Measurements from ENCODE around the gene SYNDIG1. TPM values are rescaled to one million over a fixed set of nuclear protein-coding genes. Genes with fewer than 3 reads are reported as not detected.

Gene SYNDIG1
- total RNA-seq, 1 experiment from 2014 or later: 5.4 TPM

DNA sequence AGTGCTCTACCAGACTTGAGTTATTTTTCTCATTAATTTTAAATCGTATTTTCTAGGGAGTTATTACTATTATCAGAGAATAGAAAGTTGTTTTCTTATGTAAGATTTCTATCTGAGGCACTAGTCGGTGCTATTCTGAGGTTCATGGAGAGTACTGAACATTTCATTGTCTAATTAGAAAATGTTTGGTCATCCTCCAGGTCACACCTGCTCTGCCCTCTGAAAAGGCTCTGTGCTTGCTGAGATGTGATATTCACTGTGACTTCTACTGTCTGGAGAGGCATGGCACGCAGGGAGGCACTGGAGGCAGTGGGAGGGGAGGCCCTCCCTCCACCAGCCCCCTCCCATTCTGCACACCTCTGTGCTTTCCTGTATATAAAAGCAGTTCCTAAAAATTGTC lies 3.0 kb downstream of the SYNDIG1 start:
- H4K8ac ChIP-seq (replicated peaks; ENCODE audit: insufficient read length, low read depth, low read length): no peak overlapping the region
- Mint-ChIP-seq H3K9me3 (no peaks in the 10 kb centered on the region; a peak in 3 of 5 replicates), H3K27ac (no peak overlapping the region), H3K4me1 (peaks cover 50 to 54% of the 10 kb centered on the region in 2 experiments), H3K36me3 (ENCODE audit: insufficient read depth in 1 of 3, low read depth in 3 of 3) (no peaks in the 10 kb centered on the region), H3K27me3 (ENCODE audit: low read depth) (peaks cover 71% of the 10 kb centered on the region), H3K4me3 (no peak overlapping the region)
- no peak overlapping the region for H4K91ac ChIP-seq (ENCODE audit: insufficient read length, low read depth, low read length)
- H3K4me1 ChIP-seq (ENCODE audit: insufficient read depth, low read length): peaks cover 8% of the 10 kb centered on the region; the same call in 1 of the 2 replicates
- no peak overlapping the region for H2AFZ ChIP-seq (ENCODE audit: low read length)
- H2BK12ac ChIP-seq (ENCODE audit: insufficient read length, low read depth, low read length): no peak overlapping the region
- H3K14ac ChIP-seq (ENCODE audit: insufficient read depth, low read length): no peak overlapping the region
- H2BK120ac ChIP-seq (ENCODE audit: low read depth, low read length, poor library complexity, severe bottlenecking): no peak overlapping the region
- no peak overlapping the region for H2AK5ac ChIP-seq (ENCODE audit: insufficient read length, low read length)
- H3K79me2 ChIP-seq (ENCODE audit: insufficient read depth, low read length): no peaks in the 10 kb centered on the region; the same call in 1 of the 2 replicates
- no peak overlapping the region for H2BK5ac ChIP-seq (ENCODE audit: insufficient read length, low read length)
- peaks cover 29% of the 10 kb centered on the region for H3K23me2 ChIP-seq (ENCODE audit: insufficient read length, low read depth, low read length, poor library complexity, severe bottlenecking)
- no peak overlapping the region for H3K27ac ChIP-seq (ENCODE audit: insufficient read length, low read depth, low read length)
- no peak overlapping the region for H2BK20ac ChIP-seq (ENCODE audit: low read depth, low read length, poor library complexity, severe bottlenecking)
- no peak for TF ChIP-seq CTCF (conservative IDR thresholded peaks at IDR 0.05)
- DNase-seq: no peak
- no peaks in the 10 kb centered on the region for H4K20me1 ChIP-seq (ENCODE audit: control insufficient read depth, insufficient read depth, insufficient read length)
- H3K79me1 ChIP-seq (ENCODE audit: insufficient read depth, low read depth, low read length, poor library complexity, severe bottlenecking): no peaks in the 10 kb centered on the region
- H3K9ac ChIP-seq (ENCODE audit: extremely low read depth, insufficient read length, low read length): no peak overlapping the region
- no peak overlapping the region for H3K4me2 ChIP-seq (ENCODE audit: insufficient read depth, insufficient read length, low read length)
- no peak overlapping the region for H3K56ac ChIP-seq (ENCODE audit: insufficient read length, low read depth, low read length)
- no peak overlapping the region for H3K18ac ChIP-seq (ENCODE audit: insufficient read length, low read depth, low read length)
- WGBS (ENCODE audit: extremely low coverage, insufficient read length, low lambda C conversion rate): no CpG with 5 or more reads among the region's 3 CpGs
- no peak overlapping the region for H3K4ac ChIP-seq (ENCODE audit: low read depth, low read length)
- no peaks in the 10 kb centered on the region for H3K9me3 ChIP-seq (ENCODE audit: control insufficient read depth, low read depth, low read length)
- H4K5ac ChIP-seq (ENCODE audit: insufficient read length, low read depth, low read length): no peak overlapping the region
- no peak overlapping the region for H3K23ac ChIP-seq (ENCODE audit: insufficient read length, low read depth, low read length)
- H3K27me3 ChIP-seq (ENCODE audit: insufficient read depth, low read length): peaks cover 11% of the 10 kb centered on the region; the same call in 1 of the 2 replicates
- no peak overlapping the region for H2BK15ac ChIP-seq (ENCODE audit: low read depth, low read length)
- H3T11ph ChIP-seq (ENCODE audit: low read length): no peak overlapping the region
